ENCODE data around the gene HRH3.

HRH3 gene

DNA sequence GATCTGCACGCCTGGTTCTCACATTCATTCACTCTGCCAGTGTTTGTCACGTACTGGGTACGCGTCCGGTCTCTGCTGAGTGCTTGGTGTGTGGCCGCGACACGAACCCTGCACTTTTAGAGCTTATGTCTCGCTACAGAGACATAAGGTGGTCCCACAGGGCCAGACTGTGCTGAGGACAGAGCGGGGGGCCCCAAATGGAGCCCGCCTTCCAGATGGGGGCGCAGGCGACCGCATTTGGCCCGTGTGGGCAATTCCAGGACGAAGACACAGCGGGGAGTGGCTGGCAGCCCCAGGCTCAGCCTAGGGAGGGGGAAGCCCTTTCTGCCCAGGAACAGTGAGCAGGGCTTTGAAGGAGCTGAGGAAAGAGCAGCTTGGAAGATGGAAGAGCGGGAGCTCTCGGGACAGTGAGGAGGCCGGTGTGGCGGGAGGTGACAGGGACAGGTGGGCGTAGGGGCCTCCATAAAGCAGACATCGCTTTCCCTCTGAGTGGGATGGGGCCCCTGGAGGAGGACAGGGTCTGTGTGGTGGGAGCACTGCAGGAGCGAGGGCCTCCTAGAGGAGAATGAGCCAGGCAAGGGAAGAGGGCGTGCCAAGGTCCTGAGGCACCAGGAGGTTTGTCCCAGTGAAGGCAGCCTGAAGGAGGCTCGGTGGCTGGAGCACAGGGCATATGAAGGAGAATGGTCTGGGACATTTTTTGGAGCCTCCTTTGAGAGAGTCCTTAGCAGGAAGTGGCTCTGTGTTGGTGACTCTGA lies 45.0 kb downstream of the HRH3 start:
- no peak for DNase-seq (ENCODE audit: low read depth)

DNA sequence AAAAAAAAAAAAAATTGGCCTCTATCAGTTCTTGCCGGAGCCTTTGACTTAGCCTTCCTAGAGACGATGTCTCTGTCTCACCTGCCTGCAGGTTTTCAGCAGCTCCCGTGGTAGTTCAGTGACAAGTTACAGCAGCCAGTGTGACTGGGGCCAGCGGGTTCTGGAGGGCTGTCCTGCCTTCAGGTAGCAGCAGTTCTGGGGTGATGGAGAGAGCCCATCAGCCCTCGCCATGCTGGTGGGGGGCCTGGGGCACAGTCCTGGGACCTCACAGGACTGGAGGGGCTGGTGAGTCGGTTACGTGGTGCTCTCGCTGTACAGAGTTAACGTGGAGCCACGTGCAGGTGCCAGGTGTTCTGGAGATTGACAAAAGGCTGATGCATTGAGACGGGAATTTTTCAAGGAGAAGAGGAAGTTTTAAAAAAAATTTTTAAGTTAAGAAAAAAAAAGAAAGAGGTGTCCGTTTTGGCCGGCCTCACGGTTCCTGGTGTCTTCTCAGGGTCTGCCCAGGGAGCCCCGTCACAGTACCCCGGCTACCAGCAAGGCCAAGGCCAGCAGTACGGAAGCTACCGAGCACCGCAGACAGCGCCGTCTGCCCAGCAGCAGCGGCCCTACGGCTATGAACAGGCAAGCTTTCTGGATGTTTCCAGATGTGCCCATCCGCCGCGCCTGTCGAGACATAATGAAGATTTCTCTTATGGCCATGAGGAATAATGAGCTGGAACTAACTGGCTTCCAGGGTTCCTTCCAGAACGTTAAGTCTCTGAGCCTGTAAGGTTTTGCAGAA lies 45.9 kb downstream of the HRH3 start:
- no peak for DNase-seq (ENCODE audit: low read depth)

DNA sequence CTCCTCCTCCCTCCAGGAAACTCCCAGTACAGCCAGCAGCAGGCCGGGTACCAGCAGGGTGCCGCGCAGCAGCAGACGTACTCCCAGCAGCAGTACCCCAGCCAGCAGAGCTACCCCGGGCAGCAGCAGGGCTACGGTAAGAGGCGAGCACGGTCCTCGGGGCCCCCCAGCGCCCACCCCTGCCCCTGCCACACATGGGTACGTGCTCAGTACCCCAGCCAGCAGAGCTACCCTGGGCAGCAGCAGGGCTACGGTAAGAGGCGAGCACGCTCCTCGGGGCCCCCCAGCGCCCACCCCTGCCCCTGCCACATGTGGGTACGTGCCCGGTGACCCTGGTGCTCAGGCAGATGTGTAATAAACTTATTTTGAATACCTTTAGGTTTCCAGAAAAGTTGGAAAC lies 47.4 kb downstream of the HRH3 start:
- DNase-seq (ENCODE audit: low read depth) = no peak

DNA sequence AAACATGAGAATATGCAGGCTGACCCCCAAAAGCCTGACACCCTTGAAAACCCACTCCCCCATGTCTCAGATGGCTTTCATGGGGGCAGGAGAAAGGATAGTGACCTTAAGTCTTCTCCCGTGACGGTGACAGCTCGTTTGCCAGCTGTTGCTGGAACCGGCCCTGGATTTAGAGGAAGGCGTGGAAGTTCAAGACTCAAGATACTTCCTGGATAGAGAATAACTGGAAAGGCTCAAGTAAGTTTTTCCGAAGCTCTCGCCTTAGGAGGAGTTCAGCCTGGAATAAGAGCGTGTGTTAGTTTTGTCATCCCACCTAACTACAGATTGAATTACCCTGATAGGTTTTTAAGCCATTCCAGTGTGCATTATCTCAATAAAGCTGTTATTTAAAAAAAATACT lies 48.8 kb downstream of the HRH3 start:
- DNase-seq (ENCODE audit: low read depth) = no peak

DNA sequence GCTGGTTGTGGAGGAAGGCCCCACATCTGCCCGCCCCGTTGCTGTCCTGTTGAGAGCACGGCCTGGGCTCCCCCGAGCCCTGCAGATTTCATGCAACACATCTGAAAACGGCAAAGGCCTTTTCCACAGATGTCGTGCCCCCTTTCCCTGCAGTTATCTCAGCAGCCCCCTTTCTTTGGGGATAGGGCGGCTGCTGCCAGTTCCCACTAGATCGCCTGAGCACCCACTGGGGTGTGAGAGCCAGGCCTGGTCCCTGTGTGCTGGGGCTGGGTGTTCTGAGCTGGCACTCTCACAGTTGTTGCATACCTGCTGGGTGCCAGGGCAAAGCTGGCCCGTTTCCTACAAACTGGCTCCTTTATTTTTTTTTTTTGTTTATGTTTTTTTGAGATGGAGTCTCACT lies 49.5 kb downstream of the HRH3 start:
- no peak for DNase-seq (ENCODE audit: low read depth)

DNA sequence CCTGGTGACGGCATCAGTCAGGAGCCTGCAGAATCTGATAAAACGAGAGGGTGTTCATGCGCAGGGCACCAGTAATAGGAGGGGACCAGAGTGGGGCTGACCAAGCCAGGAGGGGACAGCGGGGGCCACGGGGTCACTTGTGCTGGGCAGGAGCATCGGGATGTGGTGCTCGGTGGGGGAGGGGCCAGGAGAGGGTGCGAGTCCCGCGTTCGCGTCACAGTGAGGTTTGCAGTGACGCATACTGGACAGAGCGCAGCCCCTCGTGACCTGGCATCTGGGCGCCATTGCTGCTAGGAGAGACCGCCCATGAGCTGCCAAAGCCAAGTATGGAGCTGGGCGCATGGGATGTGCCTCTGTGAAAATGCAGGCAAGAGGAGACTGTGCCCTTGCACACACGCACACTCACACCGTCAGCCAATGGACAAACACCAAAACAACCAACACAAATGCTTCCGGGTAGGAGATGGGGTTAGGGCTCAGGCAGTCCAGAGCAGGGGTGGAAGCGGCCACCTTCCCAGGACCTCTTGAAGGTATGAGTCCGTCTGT lies 51.1 kb downstream of the HRH3 start:
- DNase-seq (ENCODE audit: low read depth) = no peak

DNA sequence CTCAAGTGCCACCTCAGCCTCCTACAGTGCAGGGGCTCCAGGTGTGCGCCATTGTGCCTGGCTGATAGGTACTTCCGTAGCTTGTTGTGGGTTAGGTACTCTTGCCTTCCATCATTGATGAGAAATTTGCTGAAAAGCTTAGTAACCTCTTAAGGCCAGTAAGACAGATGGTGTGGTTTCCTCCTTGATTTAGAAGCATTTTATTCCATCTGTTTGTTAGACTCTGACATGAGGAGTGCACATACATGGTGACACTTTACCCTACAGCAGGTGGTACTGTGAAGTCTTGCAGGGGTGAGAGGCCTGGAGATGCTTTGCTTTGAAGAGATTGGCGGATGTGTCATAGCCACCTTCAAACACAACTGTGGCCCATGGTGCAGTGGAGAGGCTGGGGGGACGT lies 52.0 kb downstream of the HRH3 start:
- no peak for DNase-seq (ENCODE audit: low read depth)

DNA sequence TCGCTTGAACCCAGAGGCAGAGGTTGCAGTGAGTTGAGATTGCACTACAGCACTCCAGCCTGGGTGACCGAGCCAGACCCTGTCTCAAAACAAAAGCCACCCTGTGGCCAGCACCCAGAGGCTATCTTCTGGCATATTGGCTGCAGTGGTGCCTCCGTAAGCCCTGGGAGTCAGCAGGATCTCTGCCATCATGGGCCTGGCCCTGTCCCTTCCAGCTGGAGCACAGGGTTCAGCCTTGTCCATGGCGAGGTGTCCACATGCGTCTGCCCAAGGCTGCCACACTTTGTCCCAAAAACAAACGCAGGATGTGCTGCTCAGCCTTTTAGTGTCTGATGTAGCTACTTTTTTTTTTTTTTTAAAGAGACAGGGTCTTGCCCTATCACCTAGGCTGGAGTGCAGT lies 52.6 kb downstream of the HRH3 start:
- no peak for DNase-seq (ENCODE audit: low read depth)

DNA sequence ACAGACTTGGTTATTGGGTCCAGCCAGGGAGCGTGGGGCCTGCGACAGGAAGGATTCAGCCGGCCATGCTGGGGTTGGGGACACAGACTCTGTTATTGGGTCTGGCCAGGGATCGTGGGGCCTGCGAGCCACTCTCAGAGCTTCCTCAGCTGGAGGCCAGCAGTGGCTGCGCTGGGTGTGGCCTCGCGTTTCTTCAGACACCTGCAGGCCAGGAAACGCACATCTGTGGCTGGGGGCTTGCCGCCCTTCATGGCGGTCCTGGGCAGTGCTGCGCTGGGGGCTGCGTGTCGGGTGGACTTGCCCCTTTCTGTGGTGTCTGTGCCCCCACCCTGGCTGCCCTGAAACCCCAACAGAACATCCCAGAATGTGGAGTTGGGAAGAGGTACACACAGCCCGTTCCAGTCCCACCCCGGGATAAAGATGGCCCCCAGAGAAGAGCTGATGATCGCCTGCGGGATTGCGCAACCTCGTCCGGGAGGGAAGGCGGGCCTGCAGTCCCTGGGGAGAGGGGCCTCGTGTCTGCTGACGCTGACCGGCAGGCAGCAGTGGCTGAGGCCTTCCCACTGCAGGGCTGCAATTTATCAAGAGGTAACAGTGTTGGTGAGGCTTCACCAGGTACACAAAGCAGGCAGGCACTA lies 54.2 kb downstream of the HRH3 start:
- no peak for DNase-seq (ENCODE audit: low read depth)
